GM12878 (cell line): ENCODE results near the gene SLC22A12. TPM values are rescaled to one million over a fixed set of nuclear protein-coding genes. Genes with fewer than 3 reads are reported as not detected.

Experiments used
- ATAC-seq: fragments of 200-7000 bp; cut with Tn5 transposase; 3 replicates; pipeline ENCODE4 v1.9.1; 2020; ENCODE audit warnings: mild to moderate bottlenecking, moderate library complexity
- BruUV-seq: library from RNA; stranded (reverse); fragments of 400-500 nt; replicated peaks from 2 replicates; lab custom pipeline; 2021; lab: Mats Ljungman, UMichigan
- CTCF ChIA-PET: fragments of 300-600 bp; sonication (Branson Sonifier 250); formaldehyde crosslinking; extraction: SDS; loops from one replicate; lab custom pipeline; 2021; ENCODE audit warnings: inconsistent platforms; lab: Yijun Ruan, JAX
- POLR2A ChIA-PET: fragments of 350-600 bp; formaldehyde crosslinking; extraction: SDS; loops from one replicate; lab custom pipeline; 2021; ENCODE audit warnings: inconsistent platforms; lab: Charles Lee
- RAD21 ChIA-PET: fragments of 300-600 bp; sonication (Branson Sonifier 250); formaldehyde crosslinking; loops from one replicate; lab custom pipeline; 2023; ENCODE audit warnings: antibody characterized with exemption; ENCODE audit not compliant: unreplicated experiment; lab: Charles Lee
- SMC1A ChIA-PET: fragments of 300-600 bp; sonication (Branson Sonifier 250); formaldehyde crosslinking; loops from one replicate; lab custom pipeline; 2023; ENCODE audit not compliant: unreplicated experiment, uncharacterized antibody; lab: Charles Lee
- DNase-seq: peaks from one replicate; pipeline ENCODE4 v3.0.0-alpha.2; 2011; ENCODE audit warnings: low read depth, low spot score
- FAIRE-seq: peaks from 3 replicates; lab custom pipeline; 2011; peaks lifted over from hg19 to GRCh38; lab: Jason Lieb, UNC
- H2AFZ ChIP-seq: 2 replicates; pipeline ENCODE4 v1.6.0; 2011; ENCODE audit warnings: low read depth, low read length, control low read depth; ENCODE audit not compliant: control insufficient read depth
- H3K27ac ChIP-seq: 2 replicates; pipeline ENCODE4 v1.5.1; 2011; ENCODE audit warnings: control low read depth; ENCODE audit not compliant: control insufficient read depth, insufficient read depth
- H3K27me3 ChIP-seq, 2 experiments: replicated peaks in 1 of 2; 2 replicates each; pipeline versions ENCODE4 v1.6.0 to v1.6.1; 2011; ENCODE audit warnings: low read length in 1 of 2; ENCODE audit not compliant: control insufficient read depth in 2 of 2, insufficient read depth in 2 of 2
- H3K36me3 ChIP-seq, 2 experiments: 2 replicates each; pipeline ENCODE4 v1.5.1; 2011; ENCODE audit warnings: low read length in 1 of 2; ENCODE audit not compliant: control insufficient read depth in 2 of 2, insufficient read depth in 2 of 2
- H3K4me1 ChIP-seq: 2 replicates; pipeline ENCODE4 v1.6.1; 2011; ENCODE audit warnings: mild to moderate bottlenecking, low read length, moderate library complexity, mixed read lengths; ENCODE audit not compliant: control insufficient read depth, insufficient read depth
- H3K4me2 ChIP-seq: 2 replicates; pipeline ENCODE4 v1.6.0; 2011; ENCODE audit warnings: control low read depth; ENCODE audit not compliant: control insufficient read depth, insufficient read depth
- H3K4me3 ChIP-seq: fragments of 200-600 bp; sonication (generic); 2 replicates; pipeline ENCODE4 v1.5.1; 2016
- H3K79me2 ChIP-seq: 2 replicates; pipeline ENCODE4 v1.6.0; 2011; ENCODE audit warnings: low read length; ENCODE audit not compliant: control insufficient read depth, insufficient read depth
- H3K9ac ChIP-seq: 2 replicates; pipeline ENCODE4 v1.8.0; 2011; ENCODE audit warnings: low read length, control low read depth, mixed read lengths; ENCODE audit not compliant: control insufficient read depth, insufficient read depth
- H3K9me3 ChIP-seq: replicated peaks from 3 replicates; pipeline ENCODE4 v1.5.1; 2011; ENCODE audit warnings: mild to moderate bottlenecking, low read length; ENCODE audit not compliant: control insufficient read depth, insufficient read depth
- H4K20me1 ChIP-seq: 2 replicates; pipeline ENCODE4 v1.6.0; 2011; ENCODE audit not compliant: control insufficient read depth, insufficient read depth
- ASH2L ChIP-seq: fragments of 300-600, 200-600 bp; sonication (generic); IDR thresholded peaks from 2 replicates; pipeline ENCODE4 v1.6.1; 2017; ENCODE audit warnings: low read depth, mild to moderate bottlenecking, borderline replicate concordance
- CBFB ChIP-seq: IDR thresholded peaks from 2 replicates; pipeline ENCODE4 v1.6.1; 2016; ENCODE audit warnings: antibody characterized with exemption, low read depth
- CBX3 ChIP-seq: fragments of 200-600 bp; sonication (generic); IDR thresholded peaks from 2 replicates; pipeline ENCODE4 v1.6.1; 2016; ENCODE audit warnings: low read depth, borderline replicate concordance
- KAT2A ChIP-seq: conservative IDR thresholded peaks from 2 replicates; pipeline ENCODE4 v1.6.1; 2011; ENCODE audit warnings: low read depth, low read length; ENCODE audit not compliant: control insufficient read depth
- MEF2A ChIP-seq: IDR thresholded peaks from 2 replicates; pipeline ENCODE4 v1.6.1; 2011; ENCODE audit warnings: low read depth, mild to moderate bottlenecking, low read length, moderate library complexity; ENCODE audit not compliant: insufficient read depth
- POLR2AphosphoS2 ChIP-seq: IDR thresholded peaks from 2 replicates; pipeline ENCODE4 v1.6.1; 2011; ENCODE audit warnings: low read depth, mild to moderate bottlenecking, low read length, improper control_type of control experiment, moderate library complexity
- POLR2AphosphoS5 ChIP-seq: IDR thresholded peaks from 2 replicates; pipeline ENCODE4 v1.6.1; 2011; ENCODE audit warnings: mild to moderate bottlenecking, low read length, inconsistent platforms
- SREBF1 ChIP-seq: IDR thresholded peaks from 2 replicates; pipeline ENCODE4 v1.6.1; 2012; ENCODE audit warnings: mild to moderate bottlenecking, low read length
- SUZ12 ChIP-seq: fragments of 200-600 bp; sonication (generic); IDR thresholded peaks from one replicate; pipeline ENCODE4 v1.6.1; 2018; ENCODE audit warnings: antibody characterized with exemption, mild to moderate bottlenecking; ENCODE audit not compliant: unreplicated experiment
- ZNF24 ChIP-seq: fragments of 450-650 bp; IDR thresholded peaks from 2 replicates; pipeline ENCODE4 v1.6.1; 2017; ENCODE audit warnings: antibody characterized with exemption, mild to moderate bottlenecking
- ZZZ3 ChIP-seq: IDR thresholded peaks from 2 replicates; pipeline ENCODE4 v1.6.1; 2011; ENCODE audit warnings: low read depth; ENCODE audit not compliant: control insufficient read depth, insufficient read length
- WGBS: methylation state at CpG from one replicate; pipeline ENCODE4 v1.1.6; 2016; ENCODE audit warnings: low lambda C conversion rate; ENCODE audit not compliant: insufficient replicate concordance, insufficient coverage; ENCODE audit errors: missing lambda C conversion rate; 5-methylcytosine and 5-hydroxymethylcytosine counted together
- in situ Hi-C: fragments of 300-500 bp; cut with MboI; formaldehyde crosslinking; loops from 9 replicates; pipeline ENCODE4 v1.14.3; 2018; ENCODE audit warnings: mixed read lengths
- intact Hi-C: fragments of 100-400 bp; cut with micrococcal nuclease; formaldehyde crosslinking; loops from one replicate; pipeline ENCODE4 v1.14.2; 2022; ENCODE audit not compliant: unreplicated experiment
- polyA plus RNA-seq, 11 experiments: library from polyadenylated mRNA; depleted of rRNA in 4 of 11; unstranded in 6 of 11; stranded (reverse) in 5 of 11; fragments of >200 nt; fragmentation: Nextera tagmentation in 4 of 11; fragmentation: Illumina TruSeq in 1 of 11; extraction: Ambion mirVana in 4 of 11; extraction: Trizol in 1 of 11; gene quantifications; 1 replicate in 1 of 11; 2 replicates in 10 of 11; pipeline versions ENCODE4 v1.2.1 to v1.2.3, GENCODE V29; 2011 to 2016; ENCODE audit warnings: inconsistent platforms in 2 of 11, missing spikeins in 2 of 11, low read depth in 1 of 11
- total RNA-seq, 4 experiments: library from RNA; depleted of rRNA in 3 of 4; stranded (reverse); fragments of >200 nt in 3 of 4; fragmentation: Illumina TruSeq in 1 of 4; extraction: Trizol in 1 of 4; gene quantifications; 2 replicates each; pipeline versions ENCODE4 v1.2.1 to v1.2.3, GENCODE V29; 2013 to 2021
- TF ChIP-seq, protein P1 (sequence below): IDR thresholded peaks from 2 replicates; pipeline ENCODE4 v1.6.1; 2012; ENCODE audit warnings: low read depth, low read length, improper control_type of control experiment
- TF ChIP-seq, protein P2 (sequence below): fragments of 150-350 bp; IDR thresholded peaks from 2 replicates; pipeline ENCODE4 v1.6.1; 2014; ENCODE audit warnings: mild to moderate bottlenecking, low read depth, low read length

The SLC22A12 gene
- total and polyA plus RNA-seq, 10 of the 15 experiments (the other 5 are each of a cell fraction or from before 2014, with no cell fraction given), result not detected

DNA sequence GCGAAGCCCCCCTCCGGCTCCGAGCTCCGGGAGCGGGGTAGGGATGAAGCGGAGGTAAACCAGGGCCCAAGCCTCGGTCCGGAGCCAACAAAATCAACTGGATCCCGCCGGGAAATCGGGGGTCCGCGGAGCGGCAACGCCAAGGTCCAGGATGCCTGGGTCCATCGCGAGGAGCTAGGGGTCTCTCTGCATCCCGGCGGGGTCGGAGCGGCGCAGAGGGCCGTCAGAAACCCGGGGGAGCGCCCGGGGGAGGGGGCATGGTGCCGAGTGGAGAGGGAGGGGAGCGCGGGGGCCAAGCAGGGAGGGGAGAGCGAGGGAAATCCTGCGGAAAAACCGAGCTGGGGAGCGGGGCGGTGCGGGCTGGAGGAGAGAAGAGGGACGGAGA is 51.8 kb downstream of the SLC22A12 start:
- ATAC-seq (no peak), FAIRE-seq (no peak), DNase-seq (no peak)
- Histone ChIP-seq H3K9me3 (no peaks in the 10 kb centered on the region), H3K4me1 (no peaks in the 10 kb centered on the region), H3K27me3 (peaks cover 6 to 20% of the 10 kb centered on the region in 2 experiments; a peak in 3 of 4 replicates), H4K20me1 (no peaks in the 10 kb centered on the region), H2AFZ (no peak overlapping the region), H3K79me2 (no peaks in the 10 kb centered on the region), H3K9ac (no peak overlapping the region), H3K4me2 (no peak overlapping the region), H3K36me3 (no peaks in the 10 kb centered on the region), H3K27ac (no peak overlapping the region), H3K4me3 (no peak overlapping the region)
- in situ Hi-C loops, result no loop called here
- no TSS peak for BruUV-seq
- ChIA-PET SMC1A (no interaction called here), CTCF (no interaction called here), RAD21 (no interaction called here), POLR2A (interaction anchor here (0.7 kb wide), 1 partner anchor 153 kb away, joined by 3 read pairs; no protein-coding TSS in a partner anchor)
- peak; percentile 98 for TF ChIP-seq SUZ12
- TF ChIP-seq MEF2A, result no peak
- intact Hi-C loops, result no loop called here
- 5% methylated on average over 11 of the region's 36 CpGs for WGBS

DNA sequence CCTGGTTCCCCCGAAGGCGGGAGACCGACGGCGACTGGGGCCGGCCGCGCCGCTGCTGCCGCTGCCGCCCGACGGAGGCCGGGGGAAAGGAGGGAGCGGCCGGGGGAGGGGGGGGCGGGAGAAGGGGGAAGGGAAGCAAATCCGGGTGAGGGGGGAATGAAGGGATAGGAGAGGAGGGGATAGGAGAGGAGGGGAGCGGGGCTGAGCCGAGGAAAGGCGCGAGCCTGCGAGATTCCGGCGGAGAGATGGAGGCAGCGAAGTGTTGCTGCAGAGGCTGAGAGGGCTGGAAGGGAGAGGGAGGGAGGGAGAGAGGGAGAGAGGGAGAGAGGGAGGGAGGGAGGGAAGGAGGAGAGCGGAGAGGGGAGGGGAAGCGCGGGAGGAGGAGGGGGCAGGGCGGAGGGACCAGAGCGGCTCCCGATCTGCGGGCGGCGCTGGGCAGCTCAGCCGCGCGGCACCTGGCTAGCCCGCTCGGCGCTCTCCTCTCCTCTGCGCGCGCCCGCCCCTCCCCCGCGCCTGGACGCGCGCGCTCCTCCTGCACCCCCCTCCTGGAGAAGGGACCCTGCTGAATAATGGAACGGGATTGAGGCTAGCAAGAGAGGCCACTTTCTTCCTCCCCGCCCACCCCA is 52.3 kb downstream of the SLC22A12 start:
- Histone ChIP-seq H3K9me3 (no peaks in the 10 kb centered on the region), H3K9ac (no peak overlapping the region), H3K79me2 (no peaks in the 10 kb centered on the region), H4K20me1 (no peaks in the 10 kb centered on the region), H3K36me3 (no peaks in the 10 kb centered on the region), H3K4me1 (no peaks in the 10 kb centered on the region), H2AFZ (no peak overlapping the region), H3K27me3 (peaks cover 6 to 20% of the 10 kb centered on the region in 2 experiments; a peak in 3 of 4 replicates), H3K4me3 (no peak overlapping the region), H3K4me2 (no peak overlapping the region), H3K27ac (no peak overlapping the region)
- ChIA-PET SMC1A (no interaction called here), CTCF (no interaction called here), RAD21 (no interaction called here), POLR2A (interaction anchor here (0.7 kb wide), 1 partner anchor 153 kb away, joined by 3 read pairs; no protein-coding TSS in a partner anchor)
- in situ Hi-C loops, result no loop called here
- intact Hi-C loops, result no loop called here
- ATAC-seq (no peak), DNase-seq (no peak), FAIRE-seq (no peak)
- WGBS, result 0% methylated on average over 2 of the region's 53 CpGs
- BruUV-seq, result no TSS peak
- no peak for TF ChIP-seq KAT2A
- no peak for TF ChIP-seq CBFB
- TF ChIP-seq, protein P1, sequence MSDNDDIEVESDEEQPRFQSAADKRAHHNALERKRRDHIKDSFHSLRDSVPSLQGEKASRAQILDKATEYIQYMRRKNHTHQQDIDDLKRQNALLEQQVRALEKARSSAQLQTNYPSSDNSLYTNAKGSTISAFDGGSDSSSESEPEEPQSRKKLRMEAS, result no peak
- no peak for TF ChIP-seq ASH2L
- no peak for TF ChIP-seq POLR2AphosphoS5
- no peak for TF ChIP-seq POLR2AphosphoS2
- TF ChIP-seq SREBF1, result no peak
- TF ChIP-seq ZZZ3, result no peak
- TF ChIP-seq, protein P2, sequence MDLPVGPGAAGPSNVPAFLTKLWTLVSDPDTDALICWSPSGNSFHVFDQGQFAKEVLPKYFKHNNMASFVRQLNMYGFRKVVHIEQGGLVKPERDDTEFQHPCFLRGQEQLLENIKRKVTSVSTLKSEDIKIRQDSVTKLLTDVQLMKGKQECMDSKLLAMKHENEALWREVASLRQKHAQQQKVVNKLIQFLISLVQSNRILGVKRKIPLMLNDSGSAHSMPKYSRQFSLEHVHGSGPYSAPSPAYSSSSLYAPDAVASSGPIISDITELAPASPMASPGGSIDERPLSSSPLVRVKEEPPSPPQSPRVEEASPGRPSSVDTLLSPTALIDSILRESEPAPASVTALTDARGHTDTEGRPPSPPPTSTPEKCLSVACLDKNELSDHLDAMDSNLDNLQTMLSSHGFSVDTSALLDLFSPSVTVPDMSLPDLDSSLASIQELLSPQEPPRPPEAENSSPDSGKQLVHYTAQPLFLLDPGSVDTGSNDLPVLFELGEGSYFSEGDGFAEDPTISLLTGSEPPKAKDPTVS, result no peak
- no peak for TF ChIP-seq ZNF24
- TF ChIP-seq CBX3, result no peak
